Activated CD4-positive, alpha-beta T cell treated with anti-CD3 and anti-CD28 coated beads, Interleukin-2, amount 50 U/mL, for 16 hours (primary cell): ENCODE data around the gene COL23A1.
"Not testable (repeated sequence)": the region's sequence is repeated elsewhere in the genome, so short reads cannot be mapped to it uniquely, and the experiment has no call there.

Experiments
- DNase-seq: peaks from one replicate; pipeline ENCODE4 v3.0.0-alpha.2; 2020

The COL23A1 gene

DNA sequence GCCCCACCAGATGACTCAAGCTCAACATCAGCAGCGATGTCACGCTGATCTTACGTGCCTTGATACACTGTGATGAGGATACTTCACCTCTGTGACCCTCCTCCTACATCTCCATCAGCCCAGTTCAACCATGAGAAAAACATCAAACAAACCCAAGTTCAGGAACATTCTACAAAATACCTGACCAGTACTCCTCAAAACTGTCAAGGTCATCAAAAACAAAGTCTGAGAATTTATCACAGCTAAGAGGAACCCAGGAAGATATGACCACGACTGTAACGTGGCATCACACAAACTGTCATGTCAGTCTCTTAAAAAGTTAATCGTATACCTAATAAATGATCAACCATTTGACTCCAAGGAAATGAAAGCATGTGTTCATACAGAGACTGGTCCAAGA lies 90.8 kb downstream of the COL23A1 start:
- no peak for DNase-seq

DNA sequence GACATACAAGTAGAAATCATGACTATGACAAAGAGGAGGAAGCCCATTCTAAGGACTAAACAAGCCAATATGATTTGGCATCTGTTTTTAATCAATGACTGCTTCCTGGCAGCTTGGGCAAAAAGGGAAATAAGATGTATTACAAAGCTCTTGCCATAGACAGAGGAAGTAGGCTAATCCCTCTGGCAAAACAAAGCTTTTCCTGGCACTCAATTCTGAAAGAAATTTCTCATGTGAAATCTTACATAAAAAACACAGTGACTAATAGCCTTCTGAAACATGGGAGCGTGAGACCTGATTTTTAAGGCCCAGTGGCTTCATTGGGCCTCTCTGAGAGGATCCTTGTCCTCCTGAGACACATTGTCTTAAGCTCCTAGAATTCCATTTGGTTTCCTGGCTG lies 93.6 kb downstream of the COL23A1 start:
- no peak for DNase-seq

DNA sequence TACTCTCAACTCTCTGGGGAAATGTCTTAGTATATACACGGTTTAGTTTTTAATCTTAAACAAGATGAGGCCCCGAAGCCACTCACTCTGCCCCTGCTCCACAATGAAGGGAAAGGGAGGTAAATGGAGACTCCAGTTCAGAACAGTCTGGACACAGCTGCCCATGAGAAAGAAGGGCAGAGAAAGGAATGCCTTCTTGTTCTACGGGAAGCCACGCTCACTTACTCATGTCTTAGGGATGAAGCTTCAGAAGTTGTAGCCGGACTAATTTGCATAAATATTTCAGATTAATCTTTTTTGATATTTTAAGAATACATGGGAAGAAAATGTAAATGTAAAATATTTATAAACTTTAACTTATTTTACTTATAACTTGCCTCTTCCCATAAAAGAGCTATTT lies 94.0 kb downstream of the COL23A1 start:
- no peak for DNase-seq

DNA sequence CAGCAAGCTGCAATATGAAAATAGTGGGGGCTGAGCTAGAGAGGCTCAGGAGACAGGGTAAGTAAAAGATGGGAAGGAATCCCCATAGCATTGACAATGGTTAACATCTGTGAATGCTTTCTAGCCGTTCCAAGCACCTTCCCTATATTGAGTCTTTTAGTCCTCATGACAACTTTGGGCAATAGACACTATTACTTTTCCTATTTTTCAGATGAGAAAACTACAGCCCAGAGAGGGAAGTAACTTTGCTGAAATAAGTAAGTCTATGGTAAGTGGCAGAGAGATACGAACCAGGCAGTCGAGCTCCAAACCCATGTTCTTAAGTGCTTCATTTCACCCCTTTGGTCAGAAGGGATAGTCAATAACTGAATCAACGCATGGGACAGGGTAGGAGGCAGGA lies 94.5 kb downstream of the COL23A1 start:
- DNase-seq: no peak

DNA sequence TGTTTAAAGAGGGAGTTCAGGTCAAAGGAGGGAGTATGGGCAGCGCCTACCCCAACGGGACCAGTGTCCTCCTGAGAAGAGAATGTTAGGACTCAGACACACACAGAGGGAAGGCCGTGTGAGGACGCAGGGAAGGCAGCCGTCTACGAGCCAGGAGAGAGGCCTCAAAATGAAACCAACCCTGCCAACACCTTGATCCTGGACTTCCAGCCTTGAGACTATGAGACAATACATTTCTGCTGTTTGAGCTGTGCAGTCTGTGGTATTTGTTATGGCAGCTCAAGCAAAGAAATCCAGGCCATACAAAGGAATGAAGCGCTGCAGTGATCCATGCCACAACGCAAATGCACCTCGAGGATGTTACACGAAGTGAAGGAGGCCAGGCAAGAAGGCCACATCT lies 97.9 kb downstream of the COL23A1 start:
- DNase-seq: no peak

DNA sequence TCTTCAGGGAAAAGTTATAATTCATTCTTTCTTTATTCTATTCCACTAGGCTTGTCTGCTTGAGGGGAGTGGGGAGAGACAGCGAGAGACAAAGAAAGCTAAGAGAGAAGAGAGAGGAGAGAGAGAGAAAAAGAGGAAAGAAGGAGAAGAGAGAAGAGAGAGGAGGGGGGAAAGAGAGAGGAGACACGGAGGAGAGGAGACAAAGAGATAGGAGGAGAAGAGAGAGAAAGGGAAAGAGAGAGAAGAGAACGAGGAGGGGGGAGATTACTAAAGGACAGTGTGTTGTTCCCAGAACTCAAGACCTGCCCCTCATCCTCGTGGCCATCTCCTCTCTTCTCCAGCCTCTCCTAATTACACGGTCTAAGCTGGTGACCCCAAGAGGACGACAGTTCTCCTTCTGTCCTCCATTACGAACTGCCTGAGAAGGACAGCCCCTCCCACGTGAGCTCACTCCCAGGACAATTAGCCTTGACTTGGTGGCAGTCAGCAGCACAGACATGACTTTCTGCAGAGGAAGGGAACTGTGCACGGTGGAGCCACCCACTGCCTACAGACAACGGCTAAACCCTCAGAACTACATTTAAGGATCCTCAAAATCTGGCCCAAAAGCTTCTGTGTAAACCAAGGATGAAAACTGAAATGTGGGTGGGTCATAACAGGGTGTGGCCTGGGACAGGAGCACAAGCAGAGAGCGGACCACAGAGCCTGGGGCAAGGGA lies 99.1 kb downstream of the COL23A1 start:
- DNase-seq: no peak

DNA sequence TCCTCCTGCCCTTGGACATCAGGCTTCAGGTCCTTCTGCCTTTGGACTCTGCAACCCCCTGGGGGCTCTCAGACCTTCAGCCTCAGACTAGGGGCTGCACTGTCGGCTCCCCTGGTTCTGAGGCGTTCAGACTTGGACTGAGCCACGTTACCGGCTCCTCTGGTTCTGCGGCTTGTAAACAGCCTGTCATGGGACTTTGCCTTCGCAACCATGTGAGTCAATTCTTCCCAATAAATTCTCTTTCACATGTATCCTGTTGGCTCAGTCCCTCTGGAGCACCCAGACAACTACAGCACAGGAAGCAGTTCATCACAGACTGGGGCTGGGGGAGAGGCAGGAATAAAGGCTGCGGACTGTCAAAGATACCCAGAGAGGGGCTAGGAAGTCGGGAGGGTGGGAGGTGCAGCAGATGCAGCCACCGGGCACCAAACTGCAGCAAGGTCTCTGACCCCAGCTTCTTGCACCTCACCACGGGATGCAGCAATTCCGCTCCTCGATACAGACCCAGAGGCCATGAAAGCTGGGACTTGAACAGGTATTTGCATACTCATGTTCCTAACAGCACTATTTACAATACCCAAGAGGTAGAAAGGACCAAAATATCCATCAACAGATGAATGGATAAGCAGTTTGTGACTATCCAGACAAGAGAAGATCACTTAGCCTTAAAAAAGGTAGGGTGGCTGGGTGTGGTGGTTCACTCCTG lies 100.8 kb downstream of the COL23A1 start:
- DNase-seq: no peak

DNA sequence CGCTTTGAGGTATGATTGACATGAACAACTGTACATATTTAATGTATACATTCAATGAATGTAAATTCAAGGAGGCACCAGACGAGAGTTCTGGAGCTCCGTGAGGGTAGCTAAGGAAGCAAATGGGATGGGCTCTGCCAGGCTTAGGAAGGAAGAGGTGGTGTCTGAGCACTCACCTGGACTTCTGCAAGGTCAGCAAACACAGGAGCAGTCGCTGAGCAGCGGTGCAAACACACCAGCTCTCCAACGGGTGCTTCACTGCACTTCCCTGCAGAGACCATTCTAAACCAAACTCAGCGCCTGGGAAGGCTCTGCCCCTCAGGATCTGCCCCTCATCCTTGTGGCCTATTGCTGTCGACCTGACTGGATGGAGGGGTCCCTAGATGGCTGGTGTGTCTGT lies 101.5 kb downstream of the COL23A1 start:
- no peak for DNase-seq

DNA sequence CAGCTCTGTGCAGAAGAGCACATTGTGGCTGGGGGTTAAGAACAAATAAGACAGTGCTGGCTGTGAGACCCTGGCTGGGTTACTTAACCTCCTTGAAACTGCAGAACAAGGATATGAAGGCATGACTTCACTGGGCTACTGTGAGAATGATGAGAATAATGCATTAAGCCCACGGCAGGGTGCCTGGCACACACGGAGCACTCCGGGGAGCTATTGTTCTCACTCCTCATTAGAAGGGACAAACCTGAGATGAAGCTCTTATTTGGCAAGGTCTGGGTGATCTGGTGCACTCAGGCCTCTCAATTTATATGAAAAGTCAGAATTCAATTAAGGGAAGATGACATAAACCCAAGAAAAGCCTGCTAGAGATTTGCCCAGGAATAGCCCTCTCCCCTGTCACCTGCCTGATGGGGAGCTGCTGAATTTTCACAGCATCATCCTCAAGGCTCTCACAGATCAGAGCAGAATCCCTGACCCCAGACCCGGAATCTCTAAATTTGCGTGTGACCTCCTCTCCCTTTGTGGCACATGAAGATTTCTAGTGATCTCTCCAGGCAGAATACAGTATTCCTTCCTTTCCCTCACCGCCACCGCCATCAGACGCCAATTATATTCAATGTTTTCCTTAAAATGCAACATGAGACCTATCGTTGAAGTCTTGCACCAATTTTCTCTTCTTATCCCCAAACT lies 102.1 kb downstream of the COL23A1 start:
- DNase-seq: no peak

DNA sequence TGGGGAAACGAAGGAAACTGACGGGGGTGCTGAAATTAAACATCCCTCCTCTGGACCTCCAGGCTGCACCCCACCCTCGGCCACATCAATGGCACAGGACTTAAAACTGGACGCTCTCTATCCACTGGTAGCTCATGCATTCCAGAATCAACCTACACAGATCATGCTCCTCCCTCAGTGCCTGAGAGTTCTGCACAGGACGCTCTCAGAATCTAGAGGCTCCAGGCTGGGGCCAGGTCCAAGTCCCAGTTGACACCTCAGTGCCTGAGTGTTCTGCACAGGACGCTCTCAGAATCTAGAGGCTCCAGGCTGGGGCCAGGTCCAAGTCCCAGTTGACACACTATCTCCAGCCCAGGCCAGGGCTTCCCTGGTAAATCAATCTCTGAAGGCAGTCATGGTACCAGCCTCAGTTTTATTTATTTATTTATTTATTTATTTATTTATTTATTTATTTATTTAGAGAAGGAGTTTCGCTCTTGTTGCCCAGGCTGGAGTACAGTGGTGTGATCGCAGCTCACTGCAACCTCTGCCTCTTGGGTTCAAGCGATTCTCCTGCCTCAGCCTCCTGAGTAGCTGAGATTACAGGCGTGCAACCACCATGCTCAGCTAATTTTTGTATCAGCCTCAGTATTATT lies 103.2 kb downstream of the COL23A1 start:
- not testable (repeated sequence) for DNase-seq

DNA sequence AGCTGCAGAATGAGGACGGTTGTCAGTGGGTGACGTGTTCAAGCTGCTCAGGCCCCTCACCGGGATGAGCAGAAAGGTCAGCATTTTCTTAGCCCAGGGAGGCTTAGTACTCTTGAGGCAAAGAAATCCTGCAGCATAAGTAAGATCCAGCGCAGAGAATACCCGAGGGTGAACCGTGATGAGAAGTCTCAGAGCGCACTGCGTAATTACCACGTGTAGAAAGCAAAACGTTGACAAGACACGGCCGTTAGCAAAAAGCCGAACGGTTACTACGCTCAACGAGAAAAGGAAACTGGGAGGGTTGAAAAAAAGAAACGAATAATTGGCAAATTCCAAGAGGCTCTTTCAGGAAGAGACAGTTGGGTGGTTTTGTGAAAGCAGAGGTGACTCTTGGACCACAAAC lies 104.0 kb downstream of the COL23A1 start:
- DNase-seq: no peak

DNA sequence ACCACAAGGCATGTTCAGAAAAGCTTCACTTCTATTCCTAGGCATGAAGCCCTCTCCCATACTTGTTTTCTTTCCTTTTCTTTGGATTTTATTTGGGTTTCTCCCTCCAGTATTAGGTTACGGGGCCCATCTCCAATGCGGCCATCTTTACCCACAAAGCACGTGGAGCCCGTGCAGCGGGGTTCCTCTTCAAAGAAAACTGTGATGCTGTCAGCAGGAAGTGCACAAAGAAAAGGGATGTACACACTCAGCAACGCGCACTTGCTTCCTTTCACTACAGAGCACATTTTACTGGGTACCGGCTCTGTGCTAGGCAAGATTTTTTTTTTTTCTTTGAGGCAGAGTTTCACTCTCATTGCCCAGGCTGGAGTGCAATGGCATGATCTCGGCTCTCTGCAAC lies 106.6 kb downstream of the COL23A1 start:
- peak; percentile 18 for DNase-seq

DNA sequence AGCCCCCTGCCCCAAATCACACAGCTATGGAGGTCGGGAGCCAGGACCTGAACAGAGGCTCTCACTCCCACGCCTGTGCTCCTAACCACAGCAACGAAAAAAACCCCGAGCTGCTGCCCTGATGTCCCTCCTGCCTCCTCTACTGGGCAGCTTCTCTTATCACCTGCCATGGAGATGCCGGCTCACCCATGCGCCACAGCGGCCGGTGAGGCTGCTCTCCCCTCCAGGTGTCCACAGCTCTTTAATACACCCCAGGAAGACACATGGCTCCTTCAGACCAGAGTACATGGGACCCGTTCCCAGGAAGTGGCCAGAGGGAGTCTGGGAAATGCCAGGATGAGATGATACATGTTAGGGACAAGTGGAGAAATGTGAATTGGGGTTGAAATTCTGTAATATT lies 110.9 kb downstream of the COL23A1 start:
- DNase-seq: no peak

DNA sequence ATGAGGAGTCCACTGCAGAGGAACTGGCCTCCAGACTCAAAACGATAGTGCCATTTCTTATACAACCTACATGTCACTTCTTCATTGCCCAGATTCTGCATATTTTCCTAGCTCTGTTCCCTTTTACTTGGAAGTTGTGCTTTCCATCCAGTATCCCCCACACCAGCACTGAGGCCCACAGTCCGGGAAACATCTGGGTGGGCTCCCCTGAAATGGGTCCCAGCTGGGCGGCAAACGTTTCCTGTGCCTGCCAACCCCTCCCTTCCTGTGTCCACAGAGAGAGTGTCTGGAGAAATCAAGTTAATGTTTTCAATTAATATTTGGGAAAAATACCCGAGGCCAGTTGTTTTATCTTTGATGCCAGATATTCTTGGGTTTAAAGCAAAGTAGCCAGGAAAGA lies 111.8 kb downstream of the COL23A1 start:
- no peak for DNase-seq

DNA sequence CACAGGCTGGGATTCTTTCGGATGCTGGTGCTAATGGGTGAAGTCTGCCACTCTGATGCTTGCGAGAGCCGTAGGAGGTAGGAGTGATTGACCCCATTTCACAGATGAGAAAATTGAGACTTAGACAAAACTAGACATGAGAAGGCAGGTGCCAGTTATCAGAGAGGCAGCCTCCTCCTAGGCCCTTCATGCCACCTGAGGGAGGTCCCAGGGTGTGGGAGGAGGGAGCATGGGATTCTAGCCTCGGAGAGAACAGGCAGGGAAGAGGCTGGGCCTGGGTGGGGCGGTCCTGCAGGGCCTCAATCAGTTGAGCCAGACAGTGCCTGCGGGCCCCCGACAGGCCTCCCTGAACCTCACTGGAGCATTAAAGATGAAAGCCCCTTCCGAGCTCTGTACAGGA lies 112.4 kb downstream of the COL23A1 start:
- DNase-seq: no peak

DNA sequence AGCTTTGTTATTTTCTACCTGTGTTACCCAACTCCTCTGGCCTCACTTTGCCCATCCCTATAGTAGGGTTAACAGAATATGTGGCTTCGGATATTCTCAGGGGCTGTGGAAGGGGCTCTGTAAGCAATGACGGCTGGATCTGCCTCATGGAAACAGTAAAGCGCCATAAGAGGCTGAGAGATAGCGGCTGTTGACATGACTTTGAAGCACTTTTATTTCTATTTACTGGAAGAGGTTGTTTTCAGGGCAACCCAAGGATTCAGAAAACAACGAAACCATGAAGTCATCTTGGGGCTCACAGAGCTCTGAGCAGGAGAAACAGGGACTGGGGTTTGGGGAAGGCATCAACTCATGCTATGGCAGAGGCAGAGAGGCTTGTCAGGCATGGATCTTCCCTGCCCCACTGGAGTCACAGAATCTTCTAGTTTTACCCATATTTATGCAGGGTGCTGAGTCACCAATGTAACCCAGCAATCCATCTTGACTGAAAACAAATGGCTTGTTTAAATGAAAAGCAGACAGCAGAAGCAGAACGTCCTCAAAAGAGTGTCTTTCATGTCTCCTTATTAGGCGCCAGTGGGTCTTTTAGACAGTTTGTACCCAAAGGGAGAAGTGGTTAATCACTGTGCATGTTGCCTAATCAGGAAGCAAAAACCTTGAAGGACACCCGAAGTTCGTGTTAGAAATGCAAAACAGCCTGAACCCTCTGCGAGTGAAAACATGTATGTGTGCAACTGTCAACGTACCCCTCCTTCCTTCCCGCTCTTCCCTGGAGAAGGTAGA lies 113.0 kb downstream of the COL23A1 start:
- no peak for DNase-seq

DNA sequence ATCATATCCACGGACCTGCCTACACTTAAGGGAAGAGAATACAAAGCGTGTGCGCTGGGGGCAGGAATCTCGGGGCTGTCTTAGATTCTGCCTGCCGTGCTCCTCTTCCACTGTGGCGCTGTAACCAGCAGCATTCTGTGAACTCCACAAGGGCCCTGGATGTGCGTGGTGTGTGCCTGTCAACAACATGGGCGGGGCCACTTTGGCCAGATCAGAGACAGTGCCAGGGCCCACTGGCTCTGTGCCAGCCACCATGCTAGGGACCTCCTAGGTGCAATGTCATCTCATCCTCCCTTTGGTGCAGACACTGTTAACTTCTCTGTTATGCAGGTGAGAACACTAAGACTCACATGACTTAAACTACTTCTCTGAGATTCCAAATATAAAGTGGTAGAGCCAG lies 113.7 kb downstream of the COL23A1 start:
- no peak for DNase-seq

DNA sequence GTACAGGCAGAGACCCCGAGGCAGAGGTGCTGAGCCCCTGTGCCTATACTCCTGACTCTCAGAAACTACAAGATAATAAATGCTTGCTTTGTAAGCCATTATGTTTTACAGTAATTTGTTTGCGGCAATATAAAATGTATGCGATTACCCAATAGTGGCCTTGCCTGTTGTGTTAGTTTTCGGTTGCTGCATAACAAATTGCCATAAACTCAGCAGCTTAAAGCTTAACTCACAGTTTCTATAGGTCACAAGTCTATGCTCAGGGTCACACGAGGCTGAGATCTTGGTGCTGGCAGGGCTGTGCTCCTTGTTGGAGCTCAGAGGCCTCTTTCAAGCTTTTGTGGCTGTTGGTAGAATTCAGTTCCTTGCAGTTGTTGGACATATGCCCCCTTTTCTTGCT lies 114.8 kb downstream of the COL23A1 start:
- DNase-seq: no peak

DNA sequence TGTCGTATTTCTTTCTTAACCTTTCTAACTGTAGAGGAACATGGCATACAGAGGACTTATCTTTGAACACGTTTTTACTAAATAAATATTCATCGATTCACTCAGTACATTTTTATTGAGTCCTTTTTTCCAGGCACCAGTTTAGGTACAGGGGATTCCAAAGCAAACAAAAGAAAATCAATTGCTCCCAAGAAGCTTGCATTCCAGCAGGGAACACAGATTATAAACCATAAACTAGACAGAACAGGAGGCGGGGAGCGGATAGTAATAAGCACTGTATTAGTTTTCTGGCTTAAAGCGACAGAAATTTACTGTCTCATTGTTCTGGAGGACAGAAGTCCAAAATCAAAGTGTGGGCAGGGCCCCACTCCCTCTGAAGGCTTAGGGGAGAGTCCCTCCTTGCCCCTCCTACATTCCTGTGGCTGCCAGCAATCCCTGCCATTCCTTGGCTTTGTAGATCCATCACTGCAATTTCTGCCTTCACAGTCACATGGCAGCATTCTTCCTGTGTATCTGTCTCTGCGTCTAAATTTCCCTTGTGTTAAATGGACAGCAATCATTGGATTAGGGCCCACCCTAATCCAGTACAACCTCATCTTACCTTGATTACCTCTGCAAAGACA lies 115.5 kb downstream of the COL23A1 start:
- no peak for DNase-seq

DNA sequence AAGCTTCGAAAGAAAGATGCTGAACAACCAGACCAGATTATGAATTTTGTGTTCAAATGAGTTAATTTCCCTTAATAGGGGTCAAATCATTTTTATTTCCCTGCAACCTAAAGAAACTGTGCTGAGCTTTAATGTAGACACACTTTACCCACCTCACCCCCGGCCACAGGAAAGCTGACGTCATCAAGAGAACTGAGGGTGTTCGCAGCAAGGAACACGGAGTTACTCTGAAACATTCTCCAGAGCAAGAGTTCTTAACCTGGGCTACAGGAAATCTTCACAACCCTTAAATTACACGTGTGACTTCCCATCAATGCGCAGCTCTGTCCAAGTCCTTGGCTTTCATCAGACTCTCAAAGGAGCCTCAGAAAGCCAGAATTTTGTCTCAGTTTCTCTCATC lies 116.3 kb downstream of the COL23A1 start:
- no peak for DNase-seq

DNA sequence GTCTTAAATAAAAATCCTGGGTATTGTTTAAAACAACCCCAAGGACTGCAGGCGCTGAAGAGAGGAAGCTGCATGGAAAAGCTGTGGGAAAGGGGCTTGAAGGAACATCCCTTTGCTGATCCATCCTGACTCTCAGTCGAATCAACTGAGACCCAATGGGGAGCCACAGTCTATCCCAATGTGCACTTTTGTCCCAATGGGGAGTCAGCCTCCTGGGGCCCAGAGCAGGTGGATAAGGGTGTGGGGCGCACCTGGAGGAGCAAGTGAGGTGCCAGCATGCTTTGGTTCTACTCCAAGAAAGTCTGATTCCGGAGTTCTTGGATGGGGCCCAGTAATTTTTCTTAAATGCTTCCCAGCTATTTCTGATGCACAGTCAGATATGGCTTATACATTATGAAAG lies 118.1 kb downstream of the COL23A1 start:
- DNase-seq: no peak

DNA sequence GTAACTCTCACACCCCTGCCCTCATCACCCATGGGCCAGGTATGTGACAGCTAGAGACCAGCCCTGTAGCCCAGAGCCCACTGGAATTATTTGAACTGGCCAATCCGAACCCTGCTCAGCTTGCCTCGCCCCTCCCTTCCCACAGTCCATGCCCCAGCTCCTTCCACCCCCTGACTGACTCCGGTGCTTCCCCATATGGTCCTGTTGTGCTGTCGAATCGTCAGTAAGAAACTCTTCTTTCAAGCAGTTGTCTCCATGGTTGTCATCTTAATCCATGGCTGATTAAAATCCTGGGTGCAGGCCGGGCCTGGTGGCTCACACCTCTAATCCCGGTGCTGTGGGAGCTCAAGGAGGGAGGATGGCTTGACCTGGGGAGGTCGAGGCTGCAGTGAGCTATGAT lies 118.5 kb downstream of the COL23A1 start:
- DNase-seq: no peak

DNA sequence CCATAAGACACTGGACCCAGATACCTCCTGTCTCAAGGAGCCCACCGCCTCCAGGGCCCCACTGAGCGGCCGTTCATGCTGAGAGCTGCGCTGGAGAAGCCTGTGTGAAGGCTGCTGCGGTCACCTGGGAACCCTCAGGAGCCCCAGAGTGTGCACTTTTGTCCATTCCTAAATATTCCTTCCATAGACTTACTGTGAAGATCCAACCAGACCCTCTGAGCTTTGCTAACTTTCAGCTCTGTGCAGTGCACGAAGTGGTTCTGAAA lies 119.5 kb downstream of the COL23A1 start:
- no peak for DNase-seq
